Thyroid gland (tissue), 4 donors: ENCODE measurements around the gene ITGA1. TPM values are rescaled to one million over a fixed set of nuclear protein-coding genes. Genes with fewer than 3 reads are reported as not detected.

ENCODE experiments used
- DNase-seq, 2 donors: peaks; one replicate each; pipeline ENCODE4 v3.0.0-alpha.2; 2019
- H3K27ac ChIP-seq, 3 donors: fragments of 200-600 bp; sonication (generic); 1 replicate in 2 of 3; 2 replicates in 1 of 3; pipeline ENCODE4 v1.5.1; 2016 to 2019; ENCODE audit warnings: mild to moderate bottlenecking in 1 of 3, moderate library complexity in 1 of 3
- H3K27me3 ChIP-seq: fragments of 200-600 bp; sonication (generic); one replicate; pipeline ENCODE4 v1.5.1; 2019
- H3K36me3 ChIP-seq, 2 donors: fragments of 200-600 bp; sonication (generic); one replicate each; pipeline ENCODE4 v1.5.1; 2016 to 2019
- H3K4me1 ChIP-seq, 2 donors: fragments of 200-600 bp; sonication (generic); one replicate each; pipeline ENCODE4 v1.5.1; 2017 to 2019
- H3K4me3 ChIP-seq, 3 donors: fragments of 200-600 bp; sonication (generic); replicated peaks in 1 of 3; 1 replicate in 2 of 3; 2 replicates in 1 of 3; pipeline ENCODE4 v1.5.1; 2016; ENCODE audit warnings: mild to moderate bottlenecking in 1 of 3
- H3K9me3 ChIP-seq: fragments of 200-600 bp; sonication (generic); one replicate; pipeline ENCODE4 v1.5.1; 2017
- POLR2A ChIP-seq, 2 donors: fragments of 450-650 bp; IDR thresholded peaks; one replicate each; pipeline ENCODE4 v1.6.1; 2017; ENCODE audit warnings: antibody characterized with exemption in 2 of 2, mild to moderate bottlenecking in 2 of 2, moderate library complexity in 1 of 2
- whole genome bisulfite sequencing, 2 donors: methylation state at CpG; one replicate each; pipeline ENCODE4 v1.1.5; 2017; 5-methylcytosine and 5-hydroxymethylcytosine counted together
- intact Hi-C: fragments of 100-400 bp; cut with DNase I; formaldehyde crosslinking; loops from one replicate; pipeline ENCODE4 v1.15.1; 2023
- total RNA-seq, 4 donors: library from RNA; depleted of rRNA; stranded (reverse); fragments of >200 nt; gene quantifications; one replicate each; pipeline ENCODE4 v1.2.3, GENCODE V29; 2016
- TF ChIP-seq, protein P1 (sequence below), 6 experiments: fragments of 200-600 bp in 3 of 6; fragments of 450-650 bp in 3 of 6; sonication (generic) in 3 of 6; IDR thresholded peaks; one replicate each; pipeline ENCODE4 v1.5.1; 2016 to 2019; ENCODE audit warnings: antibody characterized with exemption in 6 of 6, mild to moderate bottlenecking in 2 of 6, inconsistent platforms in 1 of 6, moderate library complexity in 1 of 6

The ITGA1 gene
- total RNA-seq, 4 donors from 2014 or later = 38.7 to 85.9 (median 52.6) TPM

DNA sequence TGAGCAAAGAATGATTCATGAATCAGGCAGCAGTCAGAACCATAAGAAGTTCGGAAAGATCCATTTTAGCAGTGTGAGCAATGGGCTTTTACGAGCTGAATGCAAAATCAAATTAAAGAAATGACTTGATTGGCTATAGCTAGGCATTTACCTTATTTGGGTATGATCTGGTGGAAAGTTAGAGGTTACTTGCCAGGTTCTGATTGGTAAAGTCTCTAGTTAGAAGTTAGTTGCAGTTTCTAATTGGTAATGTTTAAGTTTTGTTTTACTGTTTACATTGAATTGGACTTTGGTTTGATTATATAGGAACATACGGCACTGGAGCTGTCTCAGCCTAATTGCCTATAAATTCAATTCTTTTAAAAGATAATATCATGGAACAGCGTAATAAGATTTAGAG, 97.9 kb downstream of the ITGA1 start:
- no peaks in the 10 kb centered on the region for H3K27me3 ChIP-seq
- intact Hi-C loops = no loop called here
- H3K36me3 ChIP-seq = peaks cover 3 to 6% of the 10 kb centered on the region in 2 donors
- H3K4me3 ChIP-seq = no peak overlapping the region
- H3K9me3 ChIP-seq = no peaks in the 10 kb centered on the region
- no peak overlapping the region for H3K27ac ChIP-seq
- H3K4me1 ChIP-seq = no peaks in the 10 kb centered on the region
- WGBS, 2 donors = 96 to 97% methylated on average over 4 of the region's 4 CpGs
- TF ChIP-seq POLR2A (IDR thresholded peaks at IDR 0.05) = no peak
- TF ChIP-seq, protein P1, sequence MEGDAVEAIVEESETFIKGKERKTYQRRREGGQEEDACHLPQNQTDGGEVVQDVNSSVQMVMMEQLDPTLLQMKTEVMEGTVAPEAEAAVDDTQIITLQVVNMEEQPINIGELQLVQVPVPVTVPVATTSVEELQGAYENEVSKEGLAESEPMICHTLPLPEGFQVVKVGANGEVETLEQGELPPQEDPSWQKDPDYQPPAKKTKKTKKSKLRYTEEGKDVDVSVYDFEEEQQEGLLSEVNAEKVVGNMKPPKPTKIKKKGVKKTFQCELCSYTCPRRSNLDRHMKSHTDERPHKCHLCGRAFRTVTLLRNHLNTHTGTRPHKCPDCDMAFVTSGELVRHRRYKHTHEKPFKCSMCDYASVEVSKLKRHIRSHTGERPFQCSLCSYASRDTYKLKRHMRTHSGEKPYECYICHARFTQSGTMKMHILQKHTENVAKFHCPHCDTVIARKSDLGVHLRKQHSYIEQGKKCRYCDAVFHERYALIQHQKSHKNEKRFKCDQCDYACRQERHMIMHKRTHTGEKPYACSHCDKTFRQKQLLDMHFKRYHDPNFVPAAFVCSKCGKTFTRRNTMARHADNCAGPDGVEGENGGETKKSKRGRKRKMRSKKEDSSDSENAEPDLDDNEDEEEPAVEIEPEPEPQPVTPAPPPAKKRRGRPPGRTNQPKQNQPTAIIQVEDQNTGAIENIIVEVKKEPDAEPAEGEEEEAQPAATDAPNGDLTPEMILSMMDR (IDR thresholded peaks at IDR 0.05) = no peak
- DNase-seq = no peak

DNA sequence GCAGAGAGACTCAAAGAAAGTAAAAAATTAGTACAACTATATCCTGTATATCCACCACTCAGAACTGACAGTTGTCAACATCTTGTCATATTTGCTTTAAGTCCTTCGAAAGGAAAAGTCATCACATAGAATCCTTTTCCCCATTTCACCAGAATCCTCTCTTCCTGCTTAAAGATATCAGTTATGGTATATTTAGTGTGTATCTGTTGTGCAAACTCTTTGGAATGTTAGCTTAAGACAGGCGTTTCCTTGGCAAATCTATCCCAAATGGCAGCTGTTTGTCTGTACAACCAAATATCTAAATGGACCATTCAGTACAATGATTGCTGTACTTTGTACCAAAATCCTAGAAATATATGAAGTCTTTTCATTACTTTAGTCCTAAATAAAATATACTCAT, 98.5 kb downstream of the ITGA1 start:
- Histone ChIP-seq H3K27me3 (no peaks in the 10 kb centered on the region), H3K4me1 (no peaks in the 10 kb centered on the region), H3K27ac (no peak overlapping the region), H3K4me3 (no peak overlapping the region), H3K36me3 (peaks cover 3 to 6% of the 10 kb centered on the region in 2 donors), H3K9me3 (no peaks in the 10 kb centered on the region)
- DNase-seq = no peak
- intact Hi-C loops = no loop called here
- TF ChIP-seq, protein P1 (IDR thresholded peaks at IDR 0.05) = no peak
- no peak for TF ChIP-seq POLR2A (IDR thresholded peaks at IDR 0.05)
- WGBS, 2 donors = 94% methylated on average over 2 of the region's 2 CpGs

DNA sequence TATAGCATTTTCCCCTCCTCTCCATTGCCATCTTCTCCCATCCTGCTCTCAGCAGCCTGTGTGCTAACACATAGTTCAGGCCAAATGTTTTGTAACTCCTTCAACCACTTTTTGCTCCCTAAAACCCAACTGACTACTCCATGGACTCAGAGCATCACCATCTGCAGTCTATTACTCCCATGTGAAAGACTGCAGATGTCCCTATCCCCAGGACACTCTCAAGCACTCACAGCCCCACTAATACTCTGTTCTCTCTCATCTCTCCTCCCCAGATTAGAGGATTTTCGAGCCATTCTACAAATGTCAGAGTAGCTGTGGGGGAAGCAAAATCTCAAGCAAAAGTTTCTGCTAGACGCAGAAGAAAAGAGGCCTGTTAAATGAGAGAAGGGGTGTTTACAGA, 99.3 kb downstream of the ITGA1 start:
- peaks cover 0 to 6% of the 10 kb centered on the region in 2 donors for H3K36me3 ChIP-seq
- no peaks in the 10 kb centered on the region for H3K9me3 ChIP-seq
- intact Hi-C loops = no loop called here
- DNase-seq = no peak
- WGBS, 2 donors = 83% methylated on average over 2 of the region's 2 CpGs
- H3K4me3 ChIP-seq = no peak overlapping the region
- no peaks in the 10 kb centered on the region for H3K27me3 ChIP-seq
- no peaks in the 10 kb centered on the region for H3K4me1 ChIP-seq
- H3K27ac ChIP-seq = no peak overlapping the region
- TF ChIP-seq, protein P1 (IDR thresholded peaks at IDR 0.05) = no peak
- TF ChIP-seq POLR2A (IDR thresholded peaks at IDR 0.05) = no peak

DNA sequence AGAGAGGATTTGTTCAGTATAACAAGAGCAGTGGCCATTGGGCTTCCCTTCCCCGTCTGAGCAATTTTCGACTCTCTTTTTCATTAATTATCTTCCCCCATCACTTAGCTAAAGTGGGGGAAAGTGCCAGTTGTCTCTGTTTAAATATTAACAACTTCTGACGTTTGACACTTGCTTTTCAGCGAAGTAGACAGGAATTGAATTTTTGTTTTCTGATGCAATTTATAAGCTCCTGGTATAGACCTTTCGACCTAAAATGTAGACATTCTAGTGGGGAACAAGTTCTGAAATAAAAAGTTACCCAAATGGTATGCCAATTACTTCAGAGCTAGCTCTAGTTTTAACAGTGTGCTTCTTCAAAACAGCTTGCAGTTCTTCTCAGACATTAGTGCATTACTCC, 100.6 kb downstream of the ITGA1 start:
- TF ChIP-seq, protein P1 (IDR thresholded peaks at IDR 0.05) = no peak
- no peak for TF ChIP-seq POLR2A (IDR thresholded peaks at IDR 0.05)
- H3K27ac ChIP-seq = no peak overlapping the region
- peaks cover 0 to 6% of the 10 kb centered on the region in 2 donors for H3K36me3 ChIP-seq
- intact Hi-C loops = no loop called here
- no peaks in the 10 kb centered on the region for H3K4me1 ChIP-seq
- no peaks in the 10 kb centered on the region for H3K9me3 ChIP-seq
- no peak for DNase-seq
- H3K27me3 ChIP-seq = no peaks in the 10 kb centered on the region
- 87 to 92% methylated on average over 5 of the region's 5 CpGs for WGBS, 2 donors
- no peak overlapping the region for H3K4me3 ChIP-seq

DNA sequence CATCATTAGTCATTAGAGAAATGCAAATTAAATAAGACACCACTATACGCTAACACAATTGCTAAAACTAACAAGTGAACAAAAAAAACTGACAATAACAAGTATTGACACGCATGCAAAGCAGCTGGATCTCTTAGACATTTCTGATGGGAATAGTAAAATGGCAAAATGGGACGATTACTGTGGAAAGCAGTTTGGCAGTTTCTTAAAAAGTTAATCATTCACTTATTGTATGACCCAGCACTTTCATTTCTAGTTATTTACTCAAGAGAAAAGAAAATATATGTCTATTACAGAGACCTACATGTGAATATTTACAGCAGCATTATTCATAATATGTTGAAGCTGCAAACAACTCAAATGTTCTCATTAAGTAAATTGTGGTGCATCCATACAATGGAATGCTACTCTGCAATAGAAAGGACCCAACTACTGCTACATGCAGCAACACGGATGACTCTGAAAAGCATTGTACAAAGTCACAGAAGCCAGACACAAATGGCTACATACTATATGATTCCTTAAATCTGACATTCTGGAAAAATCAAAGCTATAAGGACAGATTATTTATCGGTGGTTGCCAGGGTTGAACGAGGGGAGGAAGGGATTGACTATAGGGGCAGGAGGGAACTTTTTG, 104.6 kb downstream of the ITGA1 start:
- no peak for DNase-seq
- Histone ChIP-seq H3K4me1 (no peaks in the 10 kb centered on the region), H3K36me3 (peaks cover 0 to 6% of the 10 kb centered on the region in 2 donors), H3K9me3 (no peaks in the 10 kb centered on the region), H3K27ac (no peak overlapping the region), H3K4me3 (no peak overlapping the region), H3K27me3 (no peaks in the 10 kb centered on the region)
- no peak for TF ChIP-seq POLR2A (IDR thresholded peaks at IDR 0.05)
- 89 to 94% methylated on average over 6 of the region's 6 CpGs for WGBS, 2 donors
- intact Hi-C loops = no loop called here
